ENCODE data around the gene SDHB.

The SDHB gene

GRCh38 chr1:17086751-17087150 is 32.9 kb upstream of the SDHB start:
- no peak for TF ChIP-seq CTCF (IDR thresholded peaks at IDR 0.05; ENCODE audit: borderline replicate concordance, insufficient read depth, low read depth, low read length)
- no peak overlapping the region for H3K4me3 ChIP-seq (ENCODE audit: low read depth, low read length)

DNA sequence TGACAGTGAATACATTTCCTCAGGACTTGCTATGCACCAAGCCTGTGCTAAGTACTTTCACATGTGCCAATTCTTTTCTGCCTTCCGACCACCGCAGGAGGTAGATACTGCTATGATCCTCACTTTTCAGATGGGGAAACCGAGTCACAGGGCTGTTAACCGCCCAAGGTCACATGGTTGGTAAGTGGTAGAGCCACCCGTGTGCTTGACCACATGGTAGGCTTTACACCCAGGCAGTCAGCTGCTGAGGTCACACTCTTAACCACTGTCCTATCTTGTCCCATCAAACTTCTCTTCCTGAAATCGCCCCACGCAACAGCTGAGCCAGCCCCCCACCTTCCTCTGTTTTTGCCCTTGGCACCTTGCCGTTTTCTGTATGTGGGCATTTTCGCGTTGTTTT is 31.0 kb upstream of the SDHB start:
- H3K4me3 ChIP-seq (ENCODE audit: low read depth, low read length): no peak overlapping the region
- no peak for TF ChIP-seq CTCF (IDR thresholded peaks at IDR 0.05; ENCODE audit: borderline replicate concordance, insufficient read depth, low read depth, low read length)

GRCh38 chr1:17082761-17083160 is 28.9 kb upstream of the SDHB start:
- no peak overlapping the region for H3K4me3 ChIP-seq (ENCODE audit: low read depth, low read length)
- TF ChIP-seq CTCF (IDR thresholded peaks at IDR 0.05; ENCODE audit: borderline replicate concordance, insufficient read depth, low read depth, low read length): no peak

DNA sequence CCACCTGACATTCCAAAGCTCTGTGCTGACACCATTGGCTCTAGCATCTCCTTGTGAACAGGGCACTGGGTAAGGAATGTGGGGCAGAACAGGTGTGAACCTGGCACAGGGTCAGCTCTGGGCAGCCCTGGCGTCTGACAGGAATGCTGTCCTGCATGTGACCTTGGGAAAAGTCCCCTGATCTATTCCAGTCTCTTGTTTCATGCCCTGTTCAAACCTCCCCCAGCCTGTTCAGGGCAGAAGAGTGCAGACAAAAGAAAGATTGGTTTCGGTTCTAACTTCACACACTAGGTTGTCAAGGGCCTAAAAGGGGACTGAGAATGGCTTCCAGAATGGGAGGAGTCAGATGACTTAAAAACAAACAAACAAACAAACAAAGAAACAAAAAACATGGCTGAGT is 27.6 kb upstream of the SDHB start:
- TF ChIP-seq CTCF (IDR thresholded peaks at IDR 0.05; ENCODE audit: borderline replicate concordance, insufficient read depth, low read depth, low read length): no peak
- no peak overlapping the region for H3K4me3 ChIP-seq (ENCODE audit: low read depth, low read length)

DNA sequence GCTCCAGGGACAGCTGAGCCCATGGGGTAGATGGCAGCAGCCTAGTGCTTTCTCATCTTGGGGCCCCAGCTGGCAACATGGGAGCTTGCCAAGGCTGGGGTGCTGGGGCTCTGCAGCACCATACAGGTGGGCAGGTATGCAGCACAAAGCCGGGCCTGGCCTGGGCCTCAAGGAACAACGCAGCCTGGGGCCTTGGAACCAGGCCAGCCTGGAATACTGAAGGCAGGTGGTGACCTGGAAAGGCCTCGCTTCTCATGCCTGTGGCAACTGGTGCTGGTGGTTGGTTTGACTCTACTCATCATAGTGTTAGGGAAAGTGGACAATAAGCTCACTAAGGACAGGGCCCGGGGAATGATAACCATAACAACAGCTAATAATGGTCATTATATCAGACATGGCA is 27.0 kb upstream of the SDHB start:
- no peak overlapping the region for H3K4me3 ChIP-seq (ENCODE audit: low read depth, low read length)

DNA sequence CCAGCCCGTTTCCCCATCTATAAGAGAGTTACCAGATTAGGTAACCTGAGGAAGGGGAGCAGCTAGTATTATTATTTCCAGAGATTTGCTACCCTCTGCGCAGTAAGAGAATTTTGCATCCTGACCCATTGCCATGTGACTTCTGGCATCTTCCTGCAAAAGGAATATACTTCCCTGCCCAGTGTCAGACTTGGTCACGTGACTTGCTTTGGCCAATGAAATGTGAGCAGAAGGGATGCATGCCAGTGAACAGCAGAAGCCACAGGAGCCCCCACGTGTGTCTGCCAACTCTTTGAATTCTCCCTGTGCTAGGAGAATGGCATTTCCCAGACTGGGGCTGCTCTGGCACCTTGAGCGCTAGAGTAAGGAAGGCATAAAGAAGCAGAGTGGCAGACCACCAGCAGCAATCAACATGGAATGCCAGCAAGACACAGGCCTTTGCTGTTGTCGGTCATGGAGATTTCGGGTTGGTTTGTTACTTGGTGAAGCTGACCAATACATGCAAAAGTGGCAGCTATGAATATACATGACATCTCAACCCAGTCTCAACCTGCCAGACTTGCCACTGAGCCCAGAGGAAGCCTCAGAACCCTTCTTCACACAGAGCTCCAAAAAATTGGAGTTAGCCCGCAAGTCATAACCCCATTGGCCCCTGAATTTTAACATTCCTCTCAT is 26.4 kb upstream of the SDHB start:
- no peak for TF ChIP-seq CTCF (IDR thresholded peaks at IDR 0.05; ENCODE audit: borderline replicate concordance, insufficient read depth, low read depth, low read length)

More for the DNA sequence above, 27.0 kb upstream of the SDHB start:
- no peak for TF ChIP-seq CTCF (IDR thresholded peaks at IDR 0.05; ENCODE audit: borderline replicate concordance, insufficient read depth, low read depth, low read length)

More for the DNA sequence above, 26.4 kb upstream of the SDHB start:
- H3K4me3 ChIP-seq (ENCODE audit: low read depth, low read length): no peak overlapping the region
